A549 treated with Hydrocortisone at 1 μM for 4 hours (cell line): ENCODE measurements around the gene ENGASE. TPM values are rescaled to one million over a fixed set of nuclear protein-coding genes. Genes with fewer than 3 reads are reported as not detected.

Experiments
- total RNA-seq: library from RNA; stranded (reverse); fragments of 200-300 nt; extraction: Qiagen RNA extraction; gene quantifications from 5 replicates; pipeline ENCODE4 v1.2.3, GENCODE V29; 2022

Gene ENGASE, protein sequence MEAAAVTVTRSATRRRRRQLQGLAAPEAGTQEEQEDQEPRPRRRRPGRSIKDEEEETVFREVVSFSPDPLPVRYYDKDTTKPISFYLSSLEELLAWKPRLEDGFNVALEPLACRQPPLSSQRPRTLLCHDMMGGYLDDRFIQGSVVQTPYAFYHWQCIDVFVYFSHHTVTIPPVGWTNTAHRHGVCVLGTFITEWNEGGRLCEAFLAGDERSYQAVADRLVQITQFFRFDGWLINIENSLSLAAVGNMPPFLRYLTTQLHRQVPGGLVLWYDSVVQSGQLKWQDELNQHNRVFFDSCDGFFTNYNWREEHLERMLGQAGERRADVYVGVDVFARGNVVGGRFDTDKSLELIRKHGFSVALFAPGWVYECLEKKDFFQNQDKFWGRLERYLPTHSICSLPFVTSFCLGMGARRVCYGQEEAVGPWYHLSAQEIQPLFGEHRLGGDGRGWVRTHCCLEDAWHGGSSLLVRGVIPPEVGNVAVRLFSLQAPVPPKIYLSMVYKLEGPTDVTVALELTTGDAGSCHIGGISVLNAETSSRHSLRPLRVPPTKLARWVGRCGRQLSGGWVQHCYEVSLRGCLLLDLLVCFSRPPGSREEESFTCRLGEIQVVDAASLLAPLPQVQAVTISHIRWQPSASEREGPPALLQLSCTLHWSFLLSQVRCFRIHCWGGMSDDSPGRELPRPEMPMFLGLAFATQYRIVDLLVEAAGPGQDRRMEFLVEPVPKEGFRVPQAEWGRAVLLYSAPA
- total RNA-seq = 12.5 to 17.9 TPM (median 15.1 TPM) in 5 replicates

DNA sequence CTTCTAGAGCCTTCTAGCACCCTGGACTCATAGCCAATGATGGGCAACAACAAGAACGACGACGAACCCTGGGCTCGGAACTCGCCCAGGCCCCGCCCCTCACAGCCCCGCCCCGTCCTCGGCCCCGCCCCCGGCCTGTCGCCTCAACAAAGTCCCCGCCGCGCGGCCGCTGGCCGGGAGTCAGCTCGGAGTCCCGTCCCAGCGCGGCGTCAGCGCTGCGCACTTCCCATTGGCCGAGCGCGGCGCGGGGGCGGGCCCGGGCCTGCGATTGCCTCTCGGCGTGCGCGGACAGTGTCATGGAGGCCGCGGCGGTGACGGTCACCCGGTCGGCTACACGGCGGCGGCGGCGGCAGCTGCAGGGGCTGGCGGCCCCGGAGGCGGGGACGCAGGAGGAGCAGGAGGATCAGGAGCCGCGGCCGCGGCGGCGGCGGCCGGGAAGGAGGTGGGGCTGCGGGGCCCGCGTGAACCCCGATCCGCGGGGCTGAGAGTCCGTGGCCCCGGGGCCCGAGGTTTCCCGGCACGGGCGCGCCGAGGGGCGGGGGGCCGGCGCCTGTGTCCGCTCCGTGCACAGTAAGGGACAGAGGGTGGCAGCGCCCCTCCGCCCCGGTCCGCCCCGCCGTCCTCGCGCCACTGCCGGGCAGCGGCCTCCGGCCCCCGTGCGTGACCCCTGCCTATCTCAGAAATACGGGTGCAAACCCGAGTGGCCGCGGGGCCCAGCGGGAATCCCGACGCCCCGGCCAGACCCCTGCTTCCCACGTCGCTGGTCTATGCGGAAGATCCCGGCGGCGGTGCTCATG lies at the start of gene ENGASE:
Gene ENGASE, plus strand, starts transcription at position 176 of the 797 bp plus-strand sequence. Its CDS starts 121 bp downstream, at position 297.

Other genes with a start within 250 kb of the ENGASE start
- 52.6 to 60.5 TPM (median 55.6 TPM) in 5 replicates for gene USP36, start 234.0 kb upstream of the ENGASE start, total RNA-seq
- 0.37 to 0.44 TPM (median 0.41 TPM) in 5 replicates for gene CEP295NL, start 171.6 kb upstream of the ENGASE start, total RNA-seq
- gene TIMP2, start 149.4 kb upstream of the ENGASE start, total RNA-seq = 190 to 245 TPM (median 225 TPM) in 5 replicates
- 67.1 to 87.7 TPM (median 79.2 TPM) in 5 replicates for gene LGALS3BP, start 94.9 kb upstream of the ENGASE start, total RNA-seq
- gene CANT1, start 65.1 kb upstream of the ENGASE start, total RNA-seq = 77.2 to 92.2 TPM (median 83.8 TPM) in 5 replicates
- 45.9 to 57.7 TPM (median 49.2 TPM) in 5 replicates for gene C1QTNF1, start 50.7 kb upstream of the ENGASE start, total RNA-seq